HFF-Myc (cell line): ENCODE measurements around the gene PUS1.

ENCODE experiments used
- DNase-seq: peaks from one replicate; pipeline ENCODE4 v3.0.0-alpha.2; 2011; ENCODE audit warnings: low read depth; ENCODE audit errors: extremely low read depth
- H3K4me3 ChIP-seq: replicated peaks from 2 replicates; pipeline ENCODE4 v1.5.1; 2011; ENCODE audit warnings: low read depth, mild to moderate bottlenecking, control low read depth, low read length
- CTCF ChIP-seq: IDR thresholded peaks from 2 replicates; pipeline ENCODE4 v1.5.1; 2012; ENCODE audit warnings: mild to moderate bottlenecking, low read depth, low read length, control low read depth; ENCODE audit errors: missing control alignments

The PUS1 gene

GRCh38 chr12:131975228-131975627, 46.2 kb downstream of the PUS1 start:
- DNase-seq, result no peak

GRCh38 chr12:131979606-131980005, 50.5 kb downstream of the PUS1 start:
- no peak for DNase-seq
- no peak for TF ChIP-seq CTCF
- H3K4me3 ChIP-seq, result no peak overlapping the region

More at GRCh38 chr12:131975228-131975627, 46.2 kb downstream of the PUS1 start:
- no peak for TF ChIP-seq CTCF
- H3K4me3 ChIP-seq, result no peak overlapping the region

GRCh38 chr12:131980263-131980662, 51.2 kb downstream of the PUS1 start:
- H3K4me3 ChIP-seq, result no peak overlapping the region
- DNase-seq, result no peak
- no peak for TF ChIP-seq CTCF

- H3K4me3 ChIP-seq, result no peak overlapping the region
- TF ChIP-seq CTCF, result no peak
- no peak for DNase-seq
These were observed 52.3 kb downstream of the PUS1 start for GRCh38 chr12:131981388-131981787.

- no peak for TF ChIP-seq CTCF
- no peak overlapping the region for H3K4me3 ChIP-seq
- no peak for DNase-seq
These were observed 53.0 kb downstream of the PUS1 start for GRCh38 chr12:131982041-131982440.

GRCh38 chr12:131983026-131983425, 54.0 kb downstream of the PUS1 start:
- TF ChIP-seq CTCF, result no peak

GRCh38 chr12:131983554-131983953, 54.5 kb downstream of the PUS1 start:
- no peak overlapping the region for H3K4me3 ChIP-seq
- no peak for DNase-seq
- TF ChIP-seq CTCF, result no peak

More at GRCh38 chr12:131983026-131983425, 54.0 kb downstream of the PUS1 start:
- DNase-seq, result no peak
- no peak overlapping the region for H3K4me3 ChIP-seq
